Activated gamma-delta T cell treated with anti-CD3 and anti-CD28 coated beads, Interleukin-2, amount 50 U/mL, for 16 hours (primary cell): ENCODE data around the gene ADORA3.

ENCODE experiments used
- DNase-seq: peaks from one replicate; pipeline ENCODE4 v3.0.0-alpha.2; 2020; ENCODE audit warnings: low read depth

Gene ADORA3

DNA sequence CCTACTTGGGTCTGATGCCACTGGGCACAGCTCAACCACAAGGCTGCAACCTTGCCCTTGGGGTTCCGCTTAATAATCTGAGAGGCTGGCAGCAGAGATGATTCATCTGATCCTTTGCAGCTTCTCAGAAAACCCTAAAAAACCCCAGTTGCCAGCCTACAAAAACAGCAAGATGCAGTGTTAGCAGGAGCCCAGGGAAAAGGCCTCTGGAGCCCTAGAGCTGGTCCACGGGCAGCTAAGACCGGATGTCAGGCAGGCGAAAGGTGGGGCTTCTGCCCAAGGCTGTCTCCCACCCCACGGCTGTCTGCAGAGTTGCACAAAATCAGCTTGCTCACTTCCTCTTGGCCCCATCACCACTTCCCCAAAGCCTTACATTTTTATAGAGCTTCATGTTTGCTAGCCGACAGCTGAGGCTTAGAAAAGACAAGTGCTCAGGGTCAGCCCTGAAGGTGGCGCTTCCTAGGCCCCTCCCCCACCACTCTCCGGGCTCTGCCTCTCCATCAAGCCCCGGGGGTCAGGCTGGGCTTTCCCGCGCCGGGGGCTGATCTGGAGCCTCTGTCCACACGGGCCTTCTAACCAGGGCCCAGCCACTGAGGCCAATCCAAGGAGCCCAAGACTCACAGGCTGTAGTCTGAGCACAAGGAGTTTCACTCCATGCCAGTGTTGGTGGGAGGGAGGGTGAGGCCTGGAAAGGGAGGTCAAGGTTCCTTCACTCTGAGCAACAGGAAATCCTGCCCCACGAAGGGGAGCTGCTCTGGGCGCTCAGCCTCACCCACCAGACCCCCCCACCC, 4.2 kb upstream of the ADORA3 start:
- peak; percentile 57 for DNase-seq

DNA sequence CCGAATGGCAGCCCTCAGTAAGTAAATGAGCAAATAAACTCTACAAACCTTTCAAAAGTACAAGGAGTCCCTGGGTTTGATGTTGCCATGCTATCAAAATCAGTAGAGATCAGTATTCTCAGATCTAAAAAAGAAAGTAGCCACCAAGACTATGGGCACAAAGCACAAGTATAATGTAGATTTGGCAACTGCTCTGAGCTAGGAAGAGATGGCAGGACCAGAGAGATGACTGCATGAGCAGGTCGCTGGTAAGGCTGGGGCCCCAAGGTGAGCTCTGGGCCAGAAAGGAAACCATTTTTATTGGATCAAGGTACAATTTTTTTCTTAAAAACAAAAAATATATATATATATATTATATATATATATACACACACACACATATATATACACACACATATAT, 3.1 kb upstream of the ADORA3 start:
- DNase-seq = no peak

DNA sequence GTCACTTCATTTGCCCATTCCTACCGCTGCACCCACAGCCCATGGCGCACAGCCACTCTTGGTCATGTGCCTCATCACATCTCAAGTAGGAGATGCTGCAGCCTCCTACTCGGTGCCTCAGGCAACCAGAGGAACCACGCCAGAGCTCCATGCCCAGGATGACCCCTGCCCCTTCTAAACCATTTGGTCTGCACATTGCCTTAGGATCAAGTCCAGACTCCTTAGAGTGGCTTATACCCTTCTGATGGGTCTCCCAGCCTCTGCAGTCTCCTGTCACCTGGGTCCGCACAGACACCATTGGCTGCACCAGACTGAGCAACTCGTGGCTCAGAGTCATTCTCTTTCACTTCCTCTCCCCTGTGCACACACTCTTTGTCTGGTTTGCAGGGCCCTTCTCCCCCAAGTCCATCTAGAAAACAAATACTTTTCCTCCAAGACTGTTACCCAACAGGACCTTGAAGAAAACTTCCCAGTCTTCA, 2.2 kb upstream of the ADORA3 start:
- DNase-seq = no peak

DNA sequence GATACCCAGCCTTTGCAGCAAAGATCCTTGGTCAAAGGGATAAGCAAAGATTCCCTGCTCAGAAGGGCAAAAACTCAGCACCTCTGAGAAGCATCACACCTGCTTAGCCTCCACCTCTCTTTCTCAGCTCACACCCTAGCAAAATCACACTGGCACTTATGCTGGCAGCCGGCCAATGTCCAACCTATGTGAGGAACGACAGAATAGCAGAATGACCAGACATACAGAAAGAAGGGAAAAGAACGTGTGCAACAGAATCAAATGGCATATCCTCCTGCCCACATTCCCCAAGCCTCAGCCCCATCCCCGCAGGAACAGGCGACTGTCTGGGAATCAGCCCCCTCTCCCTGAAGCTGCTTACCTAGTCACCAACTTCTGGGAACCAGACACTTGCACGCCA, 664 bp upstream of the ADORA3 start:
- no peak for DNase-seq

GRCh38 chr1:111501645-111502044, 1.8 kb downstream of the ADORA3 start:
- no peak for DNase-seq

DNA sequence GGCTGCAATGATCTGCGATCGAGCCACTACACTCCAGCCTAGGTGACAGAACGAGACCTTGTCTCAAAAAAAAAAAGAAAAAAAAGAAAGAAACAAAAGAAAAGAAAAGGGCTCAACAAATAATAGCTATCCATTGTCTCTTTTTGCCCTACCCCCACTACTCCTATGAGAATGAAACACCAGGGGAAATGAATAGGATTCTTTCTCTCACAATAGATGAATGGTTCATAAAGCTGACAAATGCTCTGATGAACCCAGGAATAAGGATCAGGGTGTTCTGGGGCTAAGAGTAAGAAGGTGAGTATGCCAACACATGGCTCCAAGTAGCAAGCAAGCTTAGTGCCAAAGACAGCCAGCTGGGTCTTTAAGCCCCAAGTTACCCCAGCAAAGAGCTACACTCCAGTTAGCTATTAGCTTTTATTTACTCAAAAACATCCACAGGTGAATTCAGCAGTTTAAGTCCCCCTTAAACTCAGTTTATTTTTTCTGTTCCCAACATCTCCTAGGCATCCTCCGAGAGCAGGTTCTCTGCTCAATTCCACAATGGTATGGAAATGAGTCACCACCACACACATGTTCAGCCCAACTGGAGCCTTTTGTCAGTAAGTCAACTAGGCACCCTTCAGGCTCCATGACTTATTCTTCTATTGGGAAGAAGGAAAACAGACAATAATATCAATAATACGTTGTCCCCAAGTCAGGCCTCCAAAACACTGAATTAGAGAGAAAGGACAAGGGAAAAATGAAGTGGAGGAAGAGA, 4.2 kb downstream of the ADORA3 start:
- no peak for DNase-seq

GRCh38 chr1:111497592-111497991, 5.8 kb downstream of the ADORA3 start:
- DNase-seq = no peak

DNA sequence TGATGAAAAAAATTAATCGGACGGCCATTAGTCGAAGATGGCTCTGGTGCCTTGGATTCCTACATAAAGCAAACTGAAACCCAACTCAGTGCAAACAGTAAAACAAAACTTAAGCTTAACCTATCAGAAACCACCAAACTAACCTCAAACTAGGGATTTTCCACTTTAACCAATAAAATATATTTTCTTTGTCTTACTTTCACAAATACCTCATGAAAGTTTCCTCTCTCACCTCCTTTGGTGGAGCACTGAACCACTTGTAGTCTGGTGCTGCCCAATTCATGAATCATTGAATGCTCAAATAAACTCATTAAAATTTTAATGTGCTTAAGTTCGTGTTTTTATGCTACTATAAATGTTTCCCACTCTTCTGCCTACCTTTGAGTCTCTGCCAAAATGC, 7.0 kb downstream of the ADORA3 start:
- DNase-seq = no peak

DNA sequence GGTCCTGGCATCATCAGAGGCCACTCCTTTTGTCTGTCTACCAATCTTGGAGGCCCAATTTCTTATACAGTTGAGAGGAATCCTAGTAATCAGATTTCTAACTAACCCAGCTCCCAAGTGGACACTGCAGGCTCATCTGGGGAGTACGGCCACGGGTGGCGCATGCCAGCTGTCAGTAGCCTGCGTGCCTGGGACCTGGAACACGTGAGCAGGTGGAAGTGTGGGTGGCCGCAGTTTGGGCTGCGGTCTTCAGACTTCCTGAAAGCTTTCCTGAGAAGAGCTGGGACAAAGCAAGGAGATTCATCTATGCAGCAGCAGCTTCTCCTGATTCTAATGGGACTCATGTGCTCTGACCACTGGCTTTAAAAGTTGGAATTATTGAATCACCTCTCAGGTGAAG, 12.4 kb downstream of the ADORA3 start:
- DNase-seq = no peak

DNA sequence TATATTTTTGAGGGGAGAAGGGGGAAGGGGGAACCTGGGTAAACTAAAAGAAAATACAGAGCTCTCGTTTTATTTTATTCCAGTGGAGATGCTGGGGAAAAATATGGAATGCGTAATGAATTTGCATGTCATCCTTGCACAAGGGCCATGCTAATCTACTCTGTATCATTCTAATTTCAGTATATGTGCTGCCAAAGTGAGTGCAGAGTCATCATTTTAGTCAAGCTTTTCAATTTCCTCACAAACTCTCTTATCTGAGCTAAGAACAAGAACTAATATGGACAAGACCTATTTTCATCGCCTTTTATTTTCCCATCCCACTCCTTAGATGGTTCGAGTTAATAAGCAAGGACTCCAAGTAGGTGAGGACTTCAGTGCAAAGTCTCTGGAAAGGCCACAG, 13.2 kb downstream of the ADORA3 start:
- DNase-seq = no peak

DNA sequence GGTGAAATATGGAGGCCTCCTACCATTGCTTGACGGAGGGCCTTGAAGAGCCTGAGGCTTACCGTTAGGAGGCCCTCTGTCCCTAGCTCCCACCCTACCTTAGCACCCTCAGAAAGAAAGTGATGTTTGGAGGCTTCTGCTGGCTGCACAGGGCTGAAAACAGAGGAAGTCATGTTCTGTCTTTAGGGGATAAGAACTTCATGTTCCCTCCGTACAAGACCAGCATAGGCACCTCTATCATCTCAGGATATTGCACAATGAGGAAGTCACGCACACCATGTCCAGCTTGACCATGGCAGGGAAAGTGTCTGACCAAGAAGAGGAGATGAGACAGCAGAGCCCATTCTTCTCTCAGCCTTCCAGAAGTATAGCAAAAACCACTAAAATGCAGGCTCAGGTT, 13.8 kb downstream of the ADORA3 start:
- DNase-seq = no peak

- DNase-seq = no peak
Measured at GRCh38 chr1:111488669-111489068, 14.8 kb downstream of the ADORA3 start.

GRCh38 chr1:111487133-111487532, 16.3 kb downstream of the ADORA3 start:
- DNase-seq = no peak

DNA sequence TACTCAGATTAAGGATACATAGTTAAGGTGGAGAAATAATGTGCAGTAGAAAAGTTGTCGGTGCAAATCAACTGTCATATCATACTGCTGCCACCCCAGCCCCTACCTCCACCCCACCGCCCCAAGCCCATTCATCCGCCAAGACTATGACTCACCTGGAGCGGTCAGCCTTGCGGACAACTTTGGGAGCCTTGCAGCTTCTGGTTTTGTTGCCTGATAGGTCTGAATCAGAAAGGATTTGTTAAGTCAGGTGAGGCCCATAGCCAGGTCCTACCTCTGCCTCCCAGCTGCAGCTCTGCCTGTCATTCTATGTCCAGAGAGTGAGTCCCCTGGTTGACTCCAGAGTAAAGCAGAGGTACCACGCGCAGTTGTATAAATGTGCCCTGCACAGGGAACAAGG, 17.0 kb downstream of the ADORA3 start:
- no peak for DNase-seq

GRCh38 chr1:111484391-111485026, 18.9 kb downstream of the ADORA3 start:
- DNase-seq = no peak

DNA sequence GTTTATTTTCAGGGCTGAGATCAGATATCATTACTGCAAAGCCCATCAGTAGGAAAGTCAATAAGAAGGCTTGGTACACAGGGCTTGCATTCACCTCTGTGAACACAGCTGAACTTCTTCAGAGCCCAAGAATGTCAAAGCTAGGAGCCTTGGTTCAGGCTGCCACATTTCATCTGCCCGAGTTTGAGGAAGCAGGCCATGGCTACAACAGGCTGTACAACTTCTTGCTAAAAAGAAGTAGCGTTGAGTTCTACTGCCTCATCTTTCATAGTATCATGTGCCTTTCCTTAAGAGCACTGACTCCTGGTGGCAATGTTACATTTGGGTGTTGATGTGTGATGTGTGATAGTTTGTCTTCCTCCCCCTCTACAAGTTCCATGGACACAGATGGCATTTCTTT, 19.6 kb downstream of the ADORA3 start:
- no peak for DNase-seq

GRCh38 chr1:111483166-111483565, 20.3 kb downstream of the ADORA3 start:
- no peak for DNase-seq

DNA sequence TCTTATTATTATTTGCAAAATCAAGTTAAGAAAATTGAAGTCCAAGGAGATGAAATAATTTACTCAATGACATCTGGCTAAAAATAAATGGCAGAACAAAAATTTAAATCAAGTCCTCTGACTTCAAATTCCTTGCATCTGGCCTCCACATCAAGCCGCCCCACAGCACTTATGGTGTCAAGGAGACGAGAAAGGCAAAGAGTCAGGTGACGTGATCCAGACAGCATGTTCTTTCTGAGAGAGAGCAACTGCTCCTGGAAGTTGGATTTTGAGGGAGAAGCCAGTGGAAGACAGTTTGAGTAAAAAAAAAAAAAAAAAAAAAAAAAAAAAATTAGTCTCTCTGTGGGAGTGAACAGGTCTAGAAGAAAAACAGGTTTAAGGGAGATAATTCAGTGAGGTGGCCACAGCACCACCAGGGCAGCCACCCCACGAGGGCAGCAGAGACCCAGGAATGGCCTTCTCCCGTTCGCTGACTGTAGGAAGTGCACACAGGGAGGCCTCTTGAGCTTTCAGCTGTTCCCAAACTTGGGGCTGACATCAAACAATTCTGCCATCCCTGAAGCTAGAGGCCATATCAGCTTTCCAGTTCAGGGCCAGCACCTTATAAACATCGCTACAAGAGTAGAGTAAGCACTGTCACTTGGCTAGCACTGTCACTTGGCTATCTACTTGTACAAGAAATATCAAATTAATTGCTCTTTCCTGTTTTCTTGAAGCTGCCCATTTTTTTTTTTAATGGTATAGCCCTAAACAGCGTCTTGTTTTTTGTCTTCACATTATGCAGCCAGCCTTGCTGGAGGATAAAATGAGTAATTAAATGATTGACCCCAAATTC, 21.8 kb downstream of the ADORA3 start:
- no peak for DNase-seq

DNA sequence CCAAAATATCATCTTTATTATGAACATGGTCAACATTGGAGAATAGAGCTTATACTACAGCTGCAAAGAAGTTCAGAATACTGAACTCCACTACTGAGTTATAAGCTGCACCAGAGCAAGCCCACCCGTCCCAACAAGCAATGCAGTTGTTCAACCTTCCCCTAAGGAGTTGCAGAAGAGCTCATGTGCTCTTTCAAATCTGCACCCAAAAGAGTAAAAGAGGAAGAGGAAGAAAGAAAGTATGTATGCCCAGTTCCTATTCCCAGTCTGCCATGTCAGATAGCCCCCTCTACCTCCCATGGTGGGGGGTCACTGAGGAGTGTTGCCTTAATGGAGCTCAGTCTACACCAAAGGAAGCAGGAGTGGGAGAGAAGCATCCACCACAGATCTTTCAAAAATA, 22.8 kb downstream of the ADORA3 start:
- DNase-seq = no peak

DNA sequence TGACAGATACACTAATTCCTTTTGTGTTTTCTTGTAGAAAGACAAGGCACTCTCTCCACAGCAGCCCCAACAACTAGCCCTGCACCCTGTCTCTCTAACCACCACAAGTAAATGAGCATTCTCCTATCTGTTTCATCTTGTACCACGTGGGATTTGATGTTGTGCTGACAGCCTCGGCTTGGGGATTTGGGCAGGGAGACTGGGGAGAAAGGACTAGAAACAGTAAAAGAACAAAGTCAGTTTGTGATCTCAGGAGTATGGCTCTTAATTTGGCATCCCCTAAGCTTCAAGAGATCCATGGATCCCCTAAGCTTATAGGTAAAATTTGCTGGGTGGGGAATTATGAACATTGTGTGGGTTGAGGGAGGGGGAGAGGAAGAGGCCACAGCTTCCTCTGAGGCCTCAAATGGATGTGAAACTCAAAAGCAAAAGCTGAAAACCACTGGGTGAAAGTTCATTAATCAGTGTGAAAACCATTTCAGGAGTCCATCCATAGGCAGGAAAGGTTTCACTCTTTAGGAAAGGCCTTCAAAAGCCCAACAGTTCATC, 26.6 kb downstream of the ADORA3 start:
- DNase-seq = no peak

GRCh38 chr1:111476214-111476613, 27.2 kb downstream of the ADORA3 start:
- DNase-seq = no peak

DNA sequence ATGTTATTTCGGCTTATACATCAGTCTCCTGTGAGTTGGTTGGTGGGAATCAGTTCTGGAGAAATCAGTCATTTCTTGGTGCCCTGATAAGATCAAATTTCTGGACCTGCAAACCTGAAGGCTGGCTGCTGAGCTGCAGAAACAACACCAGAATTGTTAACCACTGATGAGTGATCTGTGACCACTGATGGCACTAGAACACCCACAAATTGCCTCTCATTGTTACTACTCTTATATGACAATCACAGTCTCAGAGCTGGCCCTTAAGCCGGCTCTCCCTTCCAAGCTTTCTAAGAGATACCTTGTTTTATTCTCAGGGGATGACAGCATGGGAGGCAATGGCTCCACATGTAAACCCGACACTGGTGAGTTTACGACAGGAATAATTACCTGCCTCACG, 27.7 kb downstream of the ADORA3 start:
- DNase-seq = no peak
